HG03280 (cell line): ENCODE measurements around the gene SNED1.
"Not testable (repeated sequence)": the region's sequence is repeated elsewhere in the genome, so short reads cannot be mapped to it uniquely, and the experiment has no call there.

Experiments
- ATAC-seq: cut with Tn5 transposase; IDR thresholded peaks from one replicate; pipeline ENCODE4 v1.9.1; 2021; ENCODE audit warnings: mild to moderate bottlenecking, moderate library complexity; ENCODE audit not compliant: unreplicated experiment

The SNED1 gene

GRCh38 chr2:240972201-240972600 lies 26.2 kb upstream of the SNED1 start:
- ATAC-seq: no peak

GRCh38 chr2:240972636-240973521 lies 25.5 kb upstream of the SNED1 start:
- ATAC-seq: no peak

GRCh38 chr2:240974771-240975572 lies 23.4 kb upstream of the SNED1 start:
- no peak for ATAC-seq

GRCh38 chr2:240975903-240976302 lies 22.5 kb upstream of the SNED1 start:
- ATAC-seq: not testable (repeated sequence)

- ATAC-seq: no peak
These were observed 17.1 kb upstream of the SNED1 start for GRCh38 chr2:240981280-240981679.

GRCh38 chr2:240981871-240982800 lies 16.3 kb upstream of the SNED1 start:
- ATAC-seq: no peak

GRCh38 chr2:240982821-240983281 lies 15.6 kb upstream of the SNED1 start:
- ATAC-seq: no peak

- no peak for ATAC-seq
These were observed 14.9 kb upstream of the SNED1 start for GRCh38 chr2:240983361-240983995.

GRCh38 chr2:240983996-240984498 lies 14.4 kb upstream of the SNED1 start:
- no peak for ATAC-seq

- ATAC-seq: no peak
These were observed 12.3 kb upstream of the SNED1 start for GRCh38 chr2:240985881-240986786.

- ATAC-seq: no peak
These were observed 11.5 kb upstream of the SNED1 start for GRCh38 chr2:240986787-240987411.

- ATAC-seq: no peak
These were observed 10.8 kb upstream of the SNED1 start for GRCh38 chr2:240987588-240987987.

GRCh38 chr2:240988146-240988545 lies 10.3 kb upstream of the SNED1 start:
- no peak for ATAC-seq

GRCh38 chr2:240988571-240989271 lies 9.7 kb upstream of the SNED1 start:
- ATAC-seq: no peak

GRCh38 chr2:240989451-240990265 lies 8.8 kb upstream of the SNED1 start:
- ATAC-seq: no peak

- no peak for ATAC-seq
These were observed 8.2 kb upstream of the SNED1 start for GRCh38 chr2:240990266-240990529.

GRCh38 chr2:240990726-240991377 lies 7.6 kb upstream of the SNED1 start:
- ATAC-seq: no peak
